Measurements from ENCODE around the gene ALMS1.

GRCh38 chr2:73404409-73404808 lies 18.8 kb downstream of the ALMS1 start:
- TF ChIP-seq TAL1 (IDR thresholded peaks at IDR 0.05) (no peak), CTCF (IDR thresholded peaks at IDR 0.05 in 2 of 3, conservative IDR thresholded peaks at IDR 0.05 in 1 of 3; ENCODE audit: insufficient read depth in 2 of 3, low read depth in 1 of 3, low read length in 3 of 3) (no peak), ZBED1 (IDR thresholded peaks at IDR 0.05) (no peak), PREB (CRISPR knock-in tag; IDR thresholded peaks at IDR 0.05) (no peak)

All from K562 (cell line).